Bronchial smooth muscle cell (primary cell): ENCODE results near the gene TMEM174. TPM values are rescaled to one million over a fixed set of nuclear protein-coding genes. Genes with fewer than 3 reads are reported as not detected.

Source experiments
- total RNA-seq: library from RNA; depleted of rRNA; stranded (reverse); fragments of >200 nt; gene quantifications from 2 replicates; pipeline ENCODE4 v1.2.1, GENCODE V29; 2014

TMEM174 gene, protein sequence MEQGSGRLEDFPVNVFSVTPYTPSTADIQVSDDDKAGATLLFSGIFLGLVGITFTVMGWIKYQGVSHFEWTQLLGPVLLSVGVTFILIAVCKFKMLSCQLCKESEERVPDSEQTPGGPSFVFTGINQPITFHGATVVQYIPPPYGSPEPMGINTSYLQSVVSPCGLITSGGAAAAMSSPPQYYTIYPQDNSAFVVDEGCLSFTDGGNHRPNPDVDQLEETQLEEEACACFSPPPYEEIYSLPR
- total RNA-seq = not detected in 2 replicates

DNA sequence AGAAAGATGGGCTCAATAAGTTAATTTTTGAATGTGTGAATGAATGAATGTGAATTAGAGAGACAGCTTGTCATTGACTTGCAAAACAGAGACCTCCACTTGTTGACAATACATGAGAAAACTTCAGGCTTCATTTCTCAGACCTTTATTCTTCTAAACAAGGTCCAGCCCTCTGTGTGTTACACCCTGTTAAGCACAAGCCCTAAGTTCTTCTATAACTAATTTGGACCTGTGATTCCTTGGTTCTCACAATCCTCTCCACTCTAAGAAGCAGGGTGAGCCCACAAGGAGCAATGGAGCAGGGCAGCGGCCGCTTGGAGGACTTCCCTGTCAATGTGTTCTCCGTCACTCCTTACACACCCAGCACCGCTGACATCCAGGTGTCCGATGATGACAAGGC lies at the start of gene TMEM174:
Gene TMEM174 (plus strand): TSS at position 243 of the 400 bp plus-strand sequence. CDS start 51 bp downstream, at position 294.

Other genes with a start within 250 kb of the TMEM174 start
- 11.3 and 13.9 TPM in 2 replicates for gene FCHO2, start 217.2 kb upstream of the TMEM174 start, total RNA-seq
- 0.26 and 0.63 TPM in 2 replicates for gene TMEM171, start 52.6 kb upstream of the TMEM174 start, total RNA-seq